ENCODE results near the gene DNAJC15.

The DNAJC15 gene

GRCh38 chr13:43088093-43088511 lies 64.7 kb downstream of the DNAJC15 start:
- DNase-seq, result no peak

DNA sequence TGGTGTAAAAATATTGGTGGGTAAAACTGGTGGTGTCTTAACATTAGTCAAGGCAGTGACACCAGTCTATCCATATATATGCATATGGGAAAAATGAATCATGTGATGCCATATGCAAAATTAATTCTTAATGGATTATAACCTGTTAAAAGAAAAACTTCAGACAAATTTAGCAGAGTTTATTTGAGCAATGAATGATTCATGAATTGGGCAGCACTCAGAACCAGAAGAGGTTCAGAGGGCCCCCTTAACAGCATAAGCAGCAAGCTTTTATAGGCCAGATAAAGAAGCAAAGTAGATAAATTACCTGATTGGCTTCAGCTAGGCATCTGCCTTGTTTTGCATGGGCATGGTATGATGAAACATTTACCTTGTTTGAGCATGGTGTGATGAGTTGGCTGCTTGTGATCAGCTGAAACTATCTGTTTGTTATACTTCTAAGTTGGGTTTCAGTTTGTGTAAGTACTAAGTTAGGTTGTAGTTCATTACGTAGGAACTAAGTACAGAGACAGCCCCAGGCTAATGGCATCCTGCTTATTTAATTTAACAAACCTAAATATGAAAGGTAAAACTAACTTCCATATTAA lies 66.6 kb downstream of the DNAJC15 start:
- no peak for DNase-seq

- no peak for DNase-seq
These were observed 71.5 kb downstream of the DNAJC15 start for GRCh38 chr13:43094901-43095300.

DNA sequence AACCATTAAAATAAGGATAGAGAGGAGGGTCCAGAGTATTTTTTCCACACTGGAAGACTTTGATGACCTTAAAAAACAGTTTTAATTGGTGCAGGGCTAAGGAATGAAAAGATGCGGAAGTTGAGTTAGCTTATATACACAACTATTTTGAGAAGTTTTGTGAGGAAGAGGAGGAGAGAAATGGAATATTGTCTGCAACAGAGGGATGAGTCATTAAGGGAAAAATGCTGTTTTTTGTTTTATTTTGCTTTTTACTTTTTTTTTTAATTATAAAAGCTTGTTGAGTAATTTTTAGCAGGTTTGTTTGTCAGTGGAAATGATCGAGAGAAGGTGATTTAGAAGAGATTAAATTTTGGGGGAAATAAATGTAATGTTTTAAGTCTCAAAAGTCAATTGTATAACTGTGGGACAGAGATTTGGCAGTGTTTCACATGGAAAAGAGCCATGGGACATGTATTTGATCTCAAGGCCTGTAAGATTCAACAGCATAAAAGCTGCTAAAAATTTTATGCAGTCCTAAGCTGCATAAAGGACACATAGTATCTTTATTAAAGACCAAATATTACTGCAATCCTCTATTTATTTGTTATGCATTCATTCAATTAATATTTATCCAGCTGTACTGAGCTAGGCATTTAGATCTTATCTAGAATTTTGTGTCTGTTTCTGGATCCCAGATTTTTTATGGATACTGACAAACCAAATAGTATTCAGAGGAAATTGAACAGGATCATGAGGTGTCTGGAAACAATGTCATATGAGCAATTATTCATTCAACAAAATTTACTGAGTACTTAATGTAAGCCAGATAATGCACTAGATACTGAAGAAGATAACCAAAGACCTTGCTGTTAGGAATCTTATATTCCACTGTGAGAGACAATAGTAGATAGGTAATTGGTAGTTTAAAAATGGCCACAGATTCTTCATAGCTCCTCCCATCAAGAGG lies 72.7 kb downstream of the DNAJC15 start:
- DNase-seq, result peak; percentile 30

GRCh38 chr13:43100667-43101066 lies 77.3 kb downstream of the DNAJC15 start:
- no peak for DNase-seq

DNA sequence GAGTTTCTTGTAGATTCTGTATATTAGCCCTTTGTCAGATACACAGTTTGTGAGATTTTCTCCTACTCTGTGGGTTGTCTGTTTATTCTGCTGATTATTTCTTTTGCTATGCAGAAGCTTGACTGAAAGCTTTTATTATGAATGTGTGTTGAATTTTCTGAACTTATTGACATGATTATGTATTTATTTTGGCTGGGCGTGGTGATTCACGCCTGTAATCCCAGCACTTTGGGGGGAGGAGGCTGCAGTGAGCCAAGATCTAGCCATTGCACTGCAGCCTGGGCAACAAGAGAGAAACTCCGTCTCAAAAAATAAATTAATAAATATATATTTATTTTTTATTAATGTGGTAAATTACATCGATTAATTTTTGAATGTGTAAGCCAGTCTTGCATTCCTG lies 78.9 kb downstream of the DNAJC15 start:
- no peak for DNase-seq

DNA sequence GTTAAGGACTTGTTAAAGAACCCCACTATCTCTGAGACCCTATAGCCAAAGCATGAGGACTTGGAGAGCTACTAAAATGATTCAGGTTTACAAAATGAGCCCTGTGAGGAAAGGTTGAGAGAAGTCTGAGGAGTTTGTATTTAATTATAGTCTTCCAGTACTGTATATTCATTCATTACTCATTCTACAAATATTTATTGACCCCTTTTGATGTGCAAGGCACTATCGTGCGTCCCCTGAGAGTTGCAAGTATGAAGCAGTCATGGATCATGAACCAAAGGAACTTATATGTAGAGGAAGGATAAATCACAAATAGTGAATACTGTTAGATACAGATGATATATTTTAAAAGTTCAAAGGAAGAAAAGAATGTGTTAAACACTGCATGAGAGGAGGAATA lies 84.4 kb downstream of the DNAJC15 start:
- DNase-seq, result peak; percentile 86

DNA sequence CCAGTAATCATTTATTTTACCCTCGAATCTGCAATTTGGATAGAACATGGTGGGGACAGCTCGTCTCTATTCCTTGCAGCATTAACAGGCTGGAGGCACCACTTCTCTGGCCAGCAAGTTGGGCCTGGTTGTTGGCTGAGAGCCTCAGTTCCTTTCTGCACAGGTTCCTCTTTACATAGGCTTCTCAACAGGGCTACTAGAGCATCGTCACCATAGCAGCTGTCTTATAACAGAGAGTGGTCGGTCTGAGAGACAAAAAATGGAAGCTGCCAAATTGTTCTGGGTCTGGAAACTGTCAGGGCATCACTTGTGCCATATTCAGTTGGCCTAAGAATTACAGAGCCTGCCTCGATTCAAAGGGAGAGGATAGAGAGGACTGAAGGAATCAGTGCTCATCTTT lies 86.7 kb downstream of the DNAJC15 start:
- DNase-seq, result no peak

DNA sequence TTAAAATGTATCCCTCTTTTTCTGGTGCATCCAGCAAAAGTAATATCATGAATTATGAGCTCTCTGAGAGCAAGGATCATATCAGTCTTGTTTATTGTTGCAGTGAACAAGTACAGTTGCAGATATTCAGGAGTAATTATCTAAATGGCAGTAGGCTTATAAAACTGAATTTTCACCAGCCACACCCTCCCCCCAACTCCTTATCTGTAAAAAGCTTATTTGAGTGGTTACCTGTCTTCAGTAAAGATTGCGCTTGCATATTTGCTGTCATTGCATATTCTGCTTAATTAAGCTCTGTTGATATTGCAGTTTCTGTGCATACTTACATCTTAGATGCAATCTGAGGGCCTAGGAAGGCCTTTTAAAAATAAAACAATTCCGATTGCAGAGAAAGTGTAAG lies 87.3 kb downstream of the DNAJC15 start:
- DNase-seq, result no peak

DNA sequence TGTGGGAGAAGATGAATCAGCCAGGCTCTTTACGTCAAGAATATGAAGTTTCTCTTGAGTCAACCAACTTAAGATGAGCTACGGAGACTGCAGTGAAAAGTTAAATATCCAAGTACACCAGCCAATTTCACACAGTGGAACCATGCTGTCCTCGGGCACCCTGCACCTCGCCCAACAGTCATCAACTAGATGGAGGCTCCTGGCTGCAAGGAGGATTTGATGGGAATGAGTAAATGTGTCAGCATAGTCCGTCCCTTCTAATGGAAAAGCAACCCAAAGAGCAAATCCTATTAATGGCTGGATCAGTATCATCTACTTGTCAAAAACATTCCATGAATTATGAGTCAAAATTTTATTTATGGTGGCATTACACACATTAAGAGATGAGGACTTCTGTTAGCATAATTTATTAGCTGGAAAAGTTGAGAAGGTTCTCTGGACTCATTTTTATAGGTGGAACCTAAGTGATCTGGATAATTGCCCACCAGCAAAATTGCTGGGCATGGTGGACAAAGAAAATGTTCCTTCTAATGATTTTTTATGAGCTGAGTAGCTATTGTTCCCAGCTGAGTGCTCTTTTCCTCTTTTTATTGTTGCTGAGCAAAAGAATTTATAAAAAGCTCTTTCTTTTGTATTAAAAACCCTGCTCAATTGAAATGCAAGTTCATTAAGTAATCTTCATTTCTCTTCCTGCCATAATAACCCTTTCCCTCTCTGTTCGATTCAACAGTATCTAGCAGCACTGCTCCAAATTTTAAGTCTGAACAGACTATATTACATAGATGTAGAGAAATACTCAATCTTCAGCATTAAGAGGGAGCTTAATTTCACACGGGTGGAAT lies 88.4 kb downstream of the DNAJC15 start:
- DNase-seq, result no peak

- DNase-seq, result peak; percentile 13
These were observed 90.2 kb downstream of the DNAJC15 start for GRCh38 chr13:43113603-43114002.

- no peak for DNase-seq
These were observed 91.1 kb downstream of the DNAJC15 start for GRCh38 chr13:43114504-43114903.

GRCh38 chr13:43115141-43115540 lies 91.8 kb downstream of the DNAJC15 start:
- DNase-seq, result no peak

GRCh38 chr13:43116242-43116641 lies 92.9 kb downstream of the DNAJC15 start:
- no peak for DNase-seq

DNA sequence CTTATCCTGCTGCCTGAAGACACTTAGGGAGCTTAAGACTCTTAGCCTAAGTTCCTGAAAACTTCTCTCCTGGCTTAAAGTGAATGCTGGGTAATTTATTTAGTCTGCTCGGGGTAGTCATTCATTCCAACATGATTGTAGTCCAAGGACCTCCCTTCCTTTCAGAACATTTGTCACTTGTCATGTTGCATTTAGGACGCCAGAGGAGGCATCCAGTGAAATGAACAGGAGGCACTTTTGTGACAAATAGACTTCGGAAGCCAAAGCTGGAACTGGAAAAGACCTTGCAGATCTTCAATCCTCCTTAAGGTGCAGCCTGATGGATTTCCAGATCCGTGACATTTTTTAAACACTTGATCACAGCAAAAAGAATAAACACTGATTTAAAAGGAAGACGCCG lies 95.1 kb downstream of the DNAJC15 start:
- no peak for DNase-seq

- no peak for DNase-seq
These were observed 95.8 kb downstream of the DNAJC15 start for GRCh38 chr13:43119206-43119605.

DNA sequence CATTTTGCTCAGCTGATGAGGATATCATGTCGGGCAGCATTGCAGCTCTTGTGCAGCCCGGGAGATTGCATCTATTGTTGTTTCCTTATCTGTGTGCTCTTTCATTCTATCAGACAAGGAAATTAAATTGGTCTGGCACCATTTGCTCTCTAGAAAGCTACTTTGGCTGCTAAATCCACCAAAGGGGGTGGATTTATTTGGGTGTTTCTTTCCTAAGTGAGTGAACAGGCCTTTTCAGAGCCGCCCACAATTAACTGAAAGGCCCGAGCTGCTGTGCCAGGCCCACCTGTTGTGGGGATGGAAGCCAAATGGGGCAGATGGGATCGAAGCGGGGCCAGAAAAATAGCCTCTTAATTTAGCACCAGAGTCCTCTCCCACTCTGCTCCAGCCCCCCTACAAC lies 99.4 kb downstream of the DNAJC15 start:
- no peak for DNase-seq

GRCh38 chr13:43123856-43124255 lies 100.5 kb downstream of the DNAJC15 start:
- no peak for DNase-seq

DNA sequence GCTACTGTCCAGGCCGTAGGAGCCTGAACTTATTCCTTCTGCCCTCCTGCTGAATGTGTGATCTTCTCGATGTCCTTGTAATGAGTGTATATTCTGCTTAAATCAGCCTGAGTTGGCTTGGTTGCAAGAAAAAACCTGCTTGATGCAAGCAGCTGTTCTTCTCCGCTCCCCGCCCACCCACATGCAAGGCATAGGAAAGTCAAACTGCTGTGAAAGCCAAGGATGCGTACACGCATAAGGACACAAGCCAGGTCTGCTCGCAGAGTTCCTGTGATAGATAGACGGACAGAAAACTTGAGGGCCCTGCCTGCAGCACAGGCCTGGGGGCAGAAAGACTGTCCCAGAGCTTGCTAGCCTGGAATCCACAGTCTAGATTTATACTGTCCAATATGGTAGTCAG lies 101.1 kb downstream of the DNAJC15 start:
- DNase-seq, result no peak

GRCh38 chr13:43126420-43126819 lies 103.0 kb downstream of the DNAJC15 start:
- no peak for DNase-seq

DNA sequence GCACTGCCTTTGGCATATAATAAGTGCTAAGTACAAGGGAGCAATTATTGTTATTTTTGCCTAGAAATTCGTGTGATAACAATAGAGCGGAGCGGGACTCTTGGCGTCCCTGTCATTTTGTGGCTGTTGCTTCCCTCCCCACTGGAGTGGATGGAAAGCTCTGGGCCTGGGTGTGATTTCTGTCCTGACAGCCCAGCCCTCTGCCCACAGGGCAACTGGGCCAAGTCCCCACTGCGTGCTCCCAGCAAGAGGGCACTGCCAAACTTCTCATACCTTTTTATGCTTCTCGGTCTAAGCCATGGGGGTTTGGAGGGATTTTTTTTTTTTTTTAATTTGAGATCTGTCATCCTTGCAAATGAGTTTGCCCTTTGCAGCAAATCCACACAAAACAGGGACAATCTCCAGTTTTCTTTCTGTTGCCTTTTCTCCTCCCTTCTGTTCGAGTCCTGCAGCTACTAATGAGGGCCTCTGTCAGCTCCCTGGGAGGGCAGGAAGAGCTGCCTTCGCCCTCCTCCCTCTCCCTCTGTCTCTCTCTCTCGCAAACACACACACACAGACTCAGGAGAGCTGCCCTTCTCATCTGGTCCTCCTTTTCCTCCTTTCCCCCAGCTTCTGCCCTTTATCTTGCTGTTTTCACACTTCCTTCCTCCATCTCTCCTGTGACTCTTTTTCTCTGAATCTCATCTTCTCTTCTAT lies 103.9 kb downstream of the DNAJC15 start:
- peak; percentile 38 for DNase-seq

DNA sequence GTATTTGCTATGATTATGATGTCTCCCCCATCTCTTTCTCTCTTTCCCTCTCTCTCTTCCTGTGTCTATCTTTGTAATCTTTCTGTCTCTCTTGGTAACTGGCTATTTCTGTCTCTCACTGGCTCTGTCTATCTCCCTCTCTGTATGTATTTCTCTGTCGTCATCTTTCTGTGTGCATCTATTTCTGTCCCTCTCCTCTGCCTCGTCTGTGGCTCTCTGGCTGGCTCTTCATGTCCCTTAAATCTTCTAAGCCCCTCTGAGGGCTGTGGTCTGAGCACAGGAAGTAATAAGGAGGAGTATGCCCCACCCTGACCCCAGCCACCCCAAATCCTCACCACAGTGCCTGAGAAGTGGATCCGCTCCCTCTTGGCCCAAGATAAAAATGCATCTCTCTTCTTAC lies 104.4 kb downstream of the DNAJC15 start:
- DNase-seq, result no peak

GRCh38 chr13:43128504-43128961 lies 105.1 kb downstream of the DNAJC15 start:
- DNase-seq, result no peak

All from fibroblast of skin of right biceps (primary cell).